ENCODE measurements around the gene ZNF555.

- TF ChIP-seq ZFP3 (CRISPR knock-in tag; IDR thresholded peaks at IDR 0.05) (no peak), PATZ1 (CRISPR knock-in tag; IDR thresholded peaks at IDR 0.05; ENCODE audit: borderline replicate concordance) (no peak), TSHZ2 (CRISPR knock-in tag; IDR thresholded peaks at IDR 0.05) (no peak), ISL1 (CRISPR knock-in tag; IDR thresholded peaks at IDR 0.05) (no peak), RARB (CRISPR knock-in tag; IDR thresholded peaks at IDR 0.05) (no peak)
Observed at GRCh38 chr19:2798158-2798685, 43.1 kb upstream of the ZNF555 start.
